NCI-H2171 treated with DMSO at 0.1 percent for 48 hours (cell line): ENCODE results near the gene CXCL1.

ENCODE experiments used
- DNase-seq: peaks from one replicate; lab custom pipeline; 2025; lab: John Stamatoyannopoulos, UW

Gene CXCL1

GRCh38 chr4:73852771-73853170 lies 16.4 kb upstream of the CXCL1 start:
- no peak for DNase-seq

- no peak for DNase-seq
Measured at GRCh38 chr4:73853246-73853704, 15.9 kb upstream of the CXCL1 start, which contains the start of gene PF4V1. Gene PF4V1, plus strand, starts transcription at chr4:73853296. Its CDS starts 67 bp downstream, at chr4:73853363.

GRCh38 chr4:73853718-73854473 lies 15.3 kb upstream of the CXCL1 start:
- no peak for DNase-seq

GRCh38 chr4:73855406-73855805 lies 13.8 kb upstream of the CXCL1 start:
- DNase-seq: no peak

GRCh38 chr4:73856518-73856917 lies 12.7 kb upstream of the CXCL1 start:
- DNase-seq: no peak

- DNase-seq: no peak
Measured at GRCh38 chr4:73859614-73860088, 9.5 kb upstream of the CXCL1 start.

- DNase-seq: no peak
Measured at GRCh38 chr4:73860181-73860580, 9.0 kb upstream of the CXCL1 start.

- no peak for DNase-seq
Measured at GRCh38 chr4:73860917-73861316, 8.3 kb upstream of the CXCL1 start.

GRCh38 chr4:73862322-73862721 lies 6.9 kb upstream of the CXCL1 start:
- no peak for DNase-seq

GRCh38 chr4:73864365-73864764 lies 4.8 kb upstream of the CXCL1 start:
- DNase-seq: no peak

GRCh38 chr4:73864961-73865360 lies 4.2 kb upstream of the CXCL1 start:
- DNase-seq: no peak

GRCh38 chr4:73865431-73866096 lies 3.6 kb upstream of the CXCL1 start:
- DNase-seq: no peak

- no peak for DNase-seq
Measured at GRCh38 chr4:73866246-73866645, 2.9 kb upstream of the CXCL1 start.

- DNase-seq: no peak
Measured at GRCh38 chr4:73867783-73868182, 1.4 kb upstream of the CXCL1 start.

GRCh38 chr4:73868206-73869129 lies 725 bp upstream of the CXCL1 start:
- DNase-seq: no peak

GRCh38 chr4:73870260-73870659 lies 1.1 kb downstream of the CXCL1 start:
- DNase-seq: no peak

GRCh38 chr4:73870768-73871167 lies 1.6 kb downstream of the CXCL1 start:
- no peak for DNase-seq

- no peak for DNase-seq
Measured at GRCh38 chr4:73871511-73872310, 2.5 kb downstream of the CXCL1 start.

GRCh38 chr4:73872316-73873108 lies 3.3 kb downstream of the CXCL1 start:
- no peak for DNase-seq

GRCh38 chr4:73874386-73874785 lies 5.2 kb downstream of the CXCL1 start:
- no peak for DNase-seq

GRCh38 chr4:73875401-73875800 lies 6.2 kb downstream of the CXCL1 start:
- DNase-seq: no peak
